ENCODE results near the gene PFN4. TPM values are rescaled to one million over a fixed set of nuclear protein-coding genes. Genes with fewer than 3 reads are reported as not detected.

PFN4 gene
- polyA plus RNA-seq, 4 donors: 0.27 to 0.66 TPM; not detected in 2

GRCh38 chr2:24082787-24083566, 40.2 kb downstream of the PFN4 start:
- Histone ChIP-seq H3K36me3 (ENCODE audit: control insufficient read depth in 3 of 3, insufficient read depth in 2 of 3, low read depth in 1 of 3, low read length in 3 of 3) (peaks cover 1 to 26% (median 3%) of the 10 kb centered on the region in 3 donors), H3K9me3 (ENCODE audit: control insufficient read depth in 2 of 2, insufficient read depth in 1 of 2, low read depth in 1 of 2, low read length in 1 of 2) (no peaks in the 10 kb centered on the region), H3K4me3 (ENCODE audit: low read depth in 1 of 3, low read length in 3 of 3) (peak overlapping the region in 2 of 3 donors; percentile 61 to 77), H3K27ac (ENCODE audit: low read depth in 1 of 3, low read length in 2 of 3) (peak overlapping the region; percentile 92 to 99 (median 98)), H3K4me1 (ENCODE audit: control insufficient read depth in 3 of 3, insufficient read depth in 2 of 3, low read depth in 1 of 3, low read length in 2 of 3) (peaks cover 2 to 25% (median 5%) of the 10 kb centered on the region in 3 donors), H3K27me3 (ENCODE audit: control insufficient read depth in 3 of 3, insufficient read depth in 3 of 3, low read length in 3 of 3) (no peaks in the 10 kb centered on the region)
- WGBS, 3 donors: 78 to 87% (median 82%) methylated on average over 7 to 8 of the region's 8 CpGs
- no peak for FAIRE-seq
- DNase-seq: no peak

- peaks cover 2 to 31% (median 5%) of the 10 kb centered on the region in 3 donors for H3K4me1 ChIP-seq (ENCODE audit: control insufficient read depth in 3 of 3, insufficient read depth in 2 of 3, low read depth in 1 of 3, low read length in 2 of 3)
- no peaks in the 10 kb centered on the region for H3K9me3 ChIP-seq (ENCODE audit: control insufficient read depth in 2 of 2, insufficient read depth in 1 of 2, low read depth in 1 of 2, low read length in 1 of 2)
- no peak for DNase-seq
- no peaks in the 10 kb centered on the region for H3K27me3 ChIP-seq (ENCODE audit: control insufficient read depth in 3 of 3, insufficient read depth in 3 of 3, low read length in 3 of 3)
- H3K27ac ChIP-seq (ENCODE audit: low read depth in 1 of 3, low read length in 2 of 3): no peak overlapping the region
- no peak overlapping the region for H3K4me3 ChIP-seq (ENCODE audit: low read depth in 1 of 3, low read length in 3 of 3)
- peaks cover 1 to 19% (median 3%) of the 10 kb centered on the region in 3 donors for H3K36me3 ChIP-seq (ENCODE audit: control insufficient read depth in 3 of 3, insufficient read depth in 2 of 3, low read depth in 1 of 3, low read length in 3 of 3)
- WGBS, 3 donors: 66 to 85% (median 73%) methylated on average over 2 of the region's 2 CpGs
- no peak for FAIRE-seq
Measured at GRCh38 chr2:24080701-24081100, 42.4 kb downstream of the PFN4 start.

GRCh38 chr2:24077879-24078278, 45.3 kb downstream of the PFN4 start:
- H3K4me3 ChIP-seq (ENCODE audit: low read depth in 1 of 3, low read length in 3 of 3): peak overlapping the region in 2 of 3 donors; percentile 74 to 78
- FAIRE-seq: no peak

GRCh38 chr2:24077535-24077877, 45.6 kb downstream of the PFN4 start:
- peaks cover 0 to 18% (median 2%) of the 10 kb centered on the region in 3 donors for H3K4me1 ChIP-seq (ENCODE audit: control insufficient read depth in 3 of 3, insufficient read depth in 2 of 3, low read depth in 1 of 3, low read length in 2 of 3)
- WGBS, 3 donors: 4 to 10% (median 5%) methylated on average over 9 of the region's 9 CpGs
- H3K9me3 ChIP-seq (ENCODE audit: control insufficient read depth in 2 of 2, insufficient read depth in 1 of 2, low read depth in 1 of 2, low read length in 1 of 2): no peaks in the 10 kb centered on the region
- DNase-seq: peak in 1 of 2 donors; percentile 48
- H3K36me3 ChIP-seq (ENCODE audit: control insufficient read depth in 3 of 3, insufficient read depth in 2 of 3, low read depth in 1 of 3, low read length in 3 of 3): peaks cover under 1 to 19% (median 6%) of the 10 kb centered on the region in 3 donors
- no peaks in the 10 kb centered on the region for H3K27me3 ChIP-seq (ENCODE audit: control insufficient read depth in 3 of 3, insufficient read depth in 3 of 3, low read length in 3 of 3)
- H3K4me3 ChIP-seq (ENCODE audit: low read depth in 1 of 3, low read length in 3 of 3): peak overlapping the region; percentile 70 to 78 (median 74)
- peak overlapping the region; percentile 92 to 100 (median 99) for H3K27ac ChIP-seq (ENCODE audit: low read depth in 1 of 3, low read length in 2 of 3)
- no peak for FAIRE-seq

More at GRCh38 chr2:24077879-24078278, 45.3 kb downstream of the PFN4 start:
- WGBS, 3 donors: 22 to 49% (median 37%) methylated on average over 2 of the region's 2 CpGs
- H3K4me1 ChIP-seq (ENCODE audit: control insufficient read depth in 3 of 3, insufficient read depth in 2 of 3, low read depth in 1 of 3, low read length in 2 of 3): peaks cover under 1 to 21% (median 2%) of the 10 kb centered on the region in 3 donors
- H3K9me3 ChIP-seq (ENCODE audit: control insufficient read depth in 2 of 2, insufficient read depth in 1 of 2, low read depth in 1 of 2, low read length in 1 of 2): no peaks in the 10 kb centered on the region
- peak in 1 of 2 donors; percentile 25 for DNase-seq
- H3K36me3 ChIP-seq (ENCODE audit: control insufficient read depth in 3 of 3, insufficient read depth in 2 of 3, low read depth in 1 of 3, low read length in 3 of 3): peaks cover 2 to 21% (median 3%) of the 10 kb centered on the region in 3 donors
- H3K27ac ChIP-seq (ENCODE audit: low read depth in 1 of 3, low read length in 2 of 3): peak overlapping the region; percentile 92 to 100 (median 99)
- no peaks in the 10 kb centered on the region for H3K27me3 ChIP-seq (ENCODE audit: control insufficient read depth in 3 of 3, insufficient read depth in 3 of 3, low read length in 3 of 3)

- Histone ChIP-seq H3K27ac (ENCODE audit: low read depth in 1 of 3, low read length in 2 of 3) (peak overlapping the region; percentile 92 to 100 (median 99)), H3K4me1 (ENCODE audit: control insufficient read depth in 3 of 3, insufficient read depth in 2 of 3, low read depth in 1 of 3, low read length in 2 of 3) (peaks cover 0 to 18% (median under 1%) of the 10 kb centered on the region in 3 donors), H3K27me3 (ENCODE audit: control insufficient read depth in 3 of 3, insufficient read depth in 3 of 3, low read length in 3 of 3) (no peaks in the 10 kb centered on the region), H3K4me3 (ENCODE audit: low read depth in 1 of 3, low read length in 3 of 3) (peak overlapping the region; percentile 70 to 78 (median 74)), H3K36me3 (ENCODE audit: control insufficient read depth in 3 of 3, insufficient read depth in 2 of 3, low read depth in 1 of 3, low read length in 3 of 3) (peaks cover 0 to 20% (median 8%) of the 10 kb centered on the region in 3 donors), H3K9me3 (ENCODE audit: control insufficient read depth in 2 of 2, insufficient read depth in 1 of 2, low read depth in 1 of 2, low read length in 1 of 2) (no peaks in the 10 kb centered on the region)
- whole genome bisulfite sequencing, 3 donors: 0 to 2% (median 0%) methylated on average over 32 to 41 of the region's 41 CpGs
- peak in 1 of 2 donors; percentile 87 for DNase-seq
- FAIRE-seq: no peak
Measured at GRCh38 chr2:24076849-24077534, 46.1 kb downstream of the PFN4 start.

- no peak for FAIRE-seq
- Histone ChIP-seq H3K27me3 (ENCODE audit: control insufficient read depth in 3 of 3, insufficient read depth in 3 of 3, low read length in 3 of 3) (no peaks in the 10 kb centered on the region), H3K9me3 (ENCODE audit: control insufficient read depth in 2 of 2, insufficient read depth in 1 of 2, low read depth in 1 of 2, low read length in 1 of 2) (no peaks in the 10 kb centered on the region), H3K4me1 (ENCODE audit: control insufficient read depth in 3 of 3, insufficient read depth in 2 of 3, low read depth in 1 of 3, low read length in 2 of 3) (peaks cover 0 to 18% (median 0%) of the 10 kb centered on the region in 3 donors), H3K36me3 (ENCODE audit: control insufficient read depth in 3 of 3, insufficient read depth in 2 of 3, low read depth in 1 of 3, low read length in 3 of 3) (peaks cover 0 to 20% (median 12%) of the 10 kb centered on the region in 3 donors), H3K27ac (ENCODE audit: low read depth in 1 of 3, low read length in 2 of 3) (peak within 1 kb of the TSS; percentile 92 to 100 (median 99)), H3K4me3 (ENCODE audit: low read depth in 1 of 3, low read length in 3 of 3) (peak within 1 kb of the TSS; percentile 70 to 78 (median 74))
- 0 to 1% (median 1%) methylated on average over 54 to 64 of the region's 64 CpGs for WGBS, 3 donors
- peak; percentile 100 for DNase-seq
Measured at GRCh38 chr2:24075915-24076848, 47.0 kb downstream of the PFN4 start, which contains the start of gene SF3B6. SF3B6 (minus strand) TSS chr2:24076326; CDS start chr2:24076229, 97 bp downstream.

GRCh38 chr2:24075259-24075658, 47.9 kb downstream of the PFN4 start:
- Histone ChIP-seq H3K27ac (ENCODE audit: low read depth in 1 of 3, low read length in 2 of 3) (peak overlapping the region in 2 of 3 donors; percentile 33 to 99), H3K36me3 (ENCODE audit: control insufficient read depth in 3 of 3, insufficient read depth in 2 of 3, low read depth in 1 of 3, low read length in 3 of 3) (peaks cover 3 to 18% (median 12%) of the 10 kb centered on the region in 3 donors), H3K9me3 (ENCODE audit: control insufficient read depth in 2 of 2, insufficient read depth in 1 of 2, low read depth in 1 of 2, low read length in 1 of 2) (no peaks in the 10 kb centered on the region), H3K4me3 (ENCODE audit: low read depth in 1 of 3, low read length in 3 of 3) (peak overlapping the region in 2 of 3 donors; percentile 74 to 77), H3K27me3 (ENCODE audit: control insufficient read depth in 3 of 3, insufficient read depth in 3 of 3, low read length in 3 of 3) (no peaks in the 10 kb centered on the region), H3K4me1 (ENCODE audit: control insufficient read depth in 3 of 3, insufficient read depth in 2 of 3, low read depth in 1 of 3, low read length in 2 of 3) (peaks cover 0 to 18% (median 0%) of the 10 kb centered on the region in 3 donors)
- WGBS, 3 donors: 53 to 62% (median 60%) methylated on average over 5 of the region's 5 CpGs
- no peak for FAIRE-seq
- DNase-seq: no peak
